AG09319 (cell line): Measurements from ENCODE around the gene GFRA1.

Source experiments
- DNase-seq: peaks from one replicate; pipeline ENCODE4 v3.0.0-alpha.2; 2010; ENCODE audit warnings: low read depth; ENCODE audit errors: extremely low read depth
- CTCF ChIP-seq: IDR thresholded peaks from 2 replicates; pipeline ENCODE4 v1.5.1; 2011; ENCODE audit warnings: low read depth, mild to moderate bottlenecking, inconsistent platforms, low read length, moderate library complexity

Gene GFRA1

GRCh38 chr10:116132780-116133399, 140.1 kb downstream of the GFRA1 start:
- no peak for TF ChIP-seq CTCF
- no peak for DNase-seq

- TF ChIP-seq CTCF: no peak
- DNase-seq: no peak
Measured at GRCh38 chr10:116130006-116130405, 143.0 kb downstream of the GFRA1 start.

GRCh38 chr10:116126954-116127695, 145.9 kb downstream of the GFRA1 start:
- TF ChIP-seq CTCF: no peak
- DNase-seq: no peak

GRCh38 chr10:116126239-116126638, 146.8 kb downstream of the GFRA1 start:
- TF ChIP-seq CTCF: no peak
- no peak for DNase-seq

- TF ChIP-seq CTCF: no peak
- DNase-seq: no peak
Measured at GRCh38 chr10:116125180-116125579, 147.8 kb downstream of the GFRA1 start.

GRCh38 chr10:116124777-116125176, 148.2 kb downstream of the GFRA1 start:
- DNase-seq: no peak
- TF ChIP-seq CTCF: no peak

- TF ChIP-seq CTCF: no peak
- DNase-seq: no peak
Measured at GRCh38 chr10:116122664-116123063, 150.3 kb downstream of the GFRA1 start.
